Nephron progenitor cell (in vitro differentiated cells): ENCODE data around the gene PEX11G.

Source experiments
- DNase-seq: peaks from one replicate; pipeline ENCODE4 v3.0.0; 2021
- H3K27ac Mint-ChIP-seq: 2 replicates; pipeline ENCODE4 v1.8.0; 2021; ENCODE audit warnings: mild to moderate bottlenecking, moderate library complexity, mixed read lengths
- H3K27me3 Mint-ChIP-seq: 2 replicates; pipeline ENCODE4 v1.8.0; 2021; ENCODE audit warnings: mild to moderate bottlenecking, low read depth, mixed read lengths; ENCODE audit not compliant: poor library complexity
- H3K36me3 Mint-ChIP-seq: 2 replicates; pipeline ENCODE4 v1.8.0; 2021; ENCODE audit warnings: low read depth, mixed read lengths
- H3K4me1 Mint-ChIP-seq: 2 replicates; pipeline ENCODE4 v1.8.0; 2021; ENCODE audit warnings: mixed read lengths
- H3K4me3 Mint-ChIP-seq: 2 replicates; pipeline ENCODE4 v1.8.0; 2021; ENCODE audit warnings: mild to moderate bottlenecking, moderate library complexity, mixed read lengths
- H3K9me3 Mint-ChIP-seq: 2 replicates; pipeline ENCODE4 v1.8.0; 2021; ENCODE audit warnings: mild to moderate bottlenecking, moderate library complexity, mixed read lengths
- CTCF ChIP-seq: fragments of 200-600 bp; sonication (generic); IDR thresholded peaks from 2 replicates; pipeline ENCODE4 v1.5.0; 2021; ENCODE audit warnings: antibody characterized with exemption

The PEX11G gene

GRCh38 chr19:7470540-7471305, 18.1 kb downstream of the PEX11G start:
- H3K9me3 Mint-ChIP-seq, result no peaks in the 10 kb centered on the region

GRCh38 chr19:7469669-7470285, 19.1 kb downstream of the PEX11G start:
- Mint-ChIP-seq H3K36me3 (peaks cover 4% of the 10 kb centered on the region), H3K4me1 (no peaks in the 10 kb centered on the region), H3K9me3 (no peaks in the 10 kb centered on the region), H3K27ac (no peak overlapping the region), H3K4me3 (no peak overlapping the region), H3K27me3 (no peaks in the 10 kb centered on the region)
- DNase-seq, result no peak
- TF ChIP-seq CTCF, result no peak

More at GRCh38 chr19:7470540-7471305, 18.1 kb downstream of the PEX11G start:
- DNase-seq, result no peak
- Mint-ChIP-seq H3K27me3 (no peaks in the 10 kb centered on the region), H3K27ac (no peak overlapping the region), H3K4me3 (no peak overlapping the region), H3K4me1 (no peaks in the 10 kb centered on the region), H3K36me3 (peaks cover 4% of the 10 kb centered on the region)
- TF ChIP-seq CTCF, result no peak

GRCh38 chr19:7468840-7469239, 20.0 kb downstream of the PEX11G start:
- DNase-seq, result no peak
- H3K4me3 Mint-ChIP-seq, result no peak overlapping the region
- H3K36me3 Mint-ChIP-seq, result peaks cover 4% of the 10 kb centered on the region
- H3K27ac Mint-ChIP-seq, result no peak overlapping the region
- no peaks in the 10 kb centered on the region for H3K9me3 Mint-ChIP-seq
- no peaks in the 10 kb centered on the region for H3K4me1 Mint-ChIP-seq
- no peaks in the 10 kb centered on the region for H3K27me3 Mint-ChIP-seq
- no peak for TF ChIP-seq CTCF

GRCh38 chr19:7467009-7467989, 21.5 kb downstream of the PEX11G start:
- H3K9me3 Mint-ChIP-seq, result no peaks in the 10 kb centered on the region
- DNase-seq, result no peak
- peak overlapping the region; percentile 39 for H3K27ac Mint-ChIP-seq
- H3K4me3 Mint-ChIP-seq, result no peak overlapping the region
- H3K36me3 Mint-ChIP-seq, result peaks cover 4% of the 10 kb centered on the region
- H3K27me3 Mint-ChIP-seq, result no peaks in the 10 kb centered on the region
- no peaks in the 10 kb centered on the region for H3K4me1 Mint-ChIP-seq
- no peak for TF ChIP-seq CTCF

GRCh38 chr19:7463575-7463974, 25.3 kb downstream of the PEX11G start:
- DNase-seq, result no peak
- Mint-ChIP-seq H3K27ac (no peak overlapping the region), H3K4me3 (no peak overlapping the region), H3K4me1 (no peaks in the 10 kb centered on the region), H3K27me3 (no peaks in the 10 kb centered on the region), H3K36me3 (peaks cover 17% of the 10 kb centered on the region), H3K9me3 (no peaks in the 10 kb centered on the region)
- no peak for TF ChIP-seq CTCF
